ENCODE measurements around the gene USP10. TPM values are rescaled to one million over a fixed set of nuclear protein-coding genes. Genes with fewer than 3 reads are reported as not detected.

Gene USP10
- total RNA-seq, 4 donors from 2014 or later, result 61.1 to 103 (median 74.4) TPM

DNA sequence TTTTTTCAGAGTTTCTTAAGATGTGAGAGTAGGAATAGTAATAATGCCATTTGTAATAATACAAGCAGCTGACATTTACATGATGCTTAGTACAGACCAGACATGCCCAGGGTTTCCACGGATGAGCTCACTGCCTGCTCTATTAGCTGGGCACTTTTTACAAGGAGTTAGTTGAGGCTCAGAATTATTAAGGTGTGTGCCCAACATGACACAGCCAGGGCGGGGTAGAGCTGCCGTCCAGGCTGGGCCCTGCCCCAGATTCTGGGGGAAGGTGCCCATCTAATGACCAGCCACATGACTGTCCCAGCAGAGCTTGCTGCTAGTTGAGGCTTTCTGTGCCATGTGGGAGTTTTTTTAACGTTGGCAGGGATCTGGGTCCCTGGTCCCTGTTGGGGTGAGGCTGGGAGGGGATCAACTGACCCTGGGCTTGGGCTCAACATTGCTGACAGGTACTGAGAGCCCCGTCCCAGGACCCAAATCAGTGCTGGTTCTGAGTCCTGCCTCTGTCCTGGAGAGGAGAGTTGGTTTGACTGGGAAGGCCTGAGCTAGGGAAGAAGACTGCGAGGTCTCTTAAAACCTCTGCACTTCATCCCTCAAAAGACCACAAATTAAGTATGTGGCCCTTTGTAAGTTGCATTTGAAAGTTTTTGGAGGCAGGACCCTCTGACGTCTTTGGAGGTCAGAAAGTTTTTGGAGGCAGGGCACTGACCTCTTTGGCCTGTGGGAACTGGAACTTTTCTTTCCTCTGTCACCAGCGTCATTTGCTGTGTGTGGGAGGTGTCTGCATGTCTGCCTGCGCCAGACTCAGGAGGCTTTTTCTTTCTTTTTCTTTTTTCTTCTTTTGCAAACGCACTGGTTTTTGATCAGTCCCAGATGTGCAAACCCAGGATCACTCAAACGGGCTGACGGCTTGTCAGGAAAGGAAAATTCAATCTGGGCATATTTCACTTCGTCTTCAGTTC is 122.2 kb downstream of the USP10 start:
- Histone ChIP-seq H3K9me3 (no peaks in the 10 kb centered on the region), H3K27me3 (peaks cover 12 to 26% (median 23%) of the 10 kb centered on the region in 3 donors), H3K4me1 (peaks cover 5 to 11% of the 10 kb centered on the region in 2 donors), H3K36me3 (no peaks in the 10 kb centered on the region), H3K27ac (peak overlapping the region; percentile 57 to 80 (median 77)), H3K4me3 (peak overlapping the region; percentile 58 to 71 (median 62))
- in situ Hi-C loops (cut with MboI; ENCODE audit: low sequenced_read_pairs in 4 of 4) (no loop called here), intact Hi-C loops (cut with DNase I; ENCODE audit: low total_unique reads) (no loop called here)
- ATAC-seq (peak; percentile 17 to 37), DNase-seq (peak in 1 of 2 donors; percentile 52)
- no peak for TF ChIP-seq CTCF (IDR thresholded peaks at IDR 0.05 in 4 of 5, conservative IDR thresholded peaks at IDR 0.05 in 1 of 5)
- peak; percentile 22 to 50 for TF ChIP-seq POLR2A (IDR thresholded peaks at IDR 0.05)

- Histone ChIP-seq H3K27ac (peak overlapping the region; percentile 57 to 80 (median 77)), H3K9me3 (no peaks in the 10 kb centered on the region), H3K27me3 (peaks cover 12 to 26% (median 23%) of the 10 kb centered on the region in 3 donors), H3K4me3 (peak overlapping the region in 2 of 4 donors; percentile 58 to 64), H3K36me3 (no peaks in the 10 kb centered on the region), H3K4me1 (peaks cover 5 to 11% of the 10 kb centered on the region in 2 donors)
- intact Hi-C loops (cut with DNase I; ENCODE audit: low total_unique reads), result no loop called here
- DNase-seq (no peak), ATAC-seq (no peak)
- in situ Hi-C loops (cut with MboI; ENCODE audit: low sequenced_read_pairs in 4 of 4), result no loop called here
- TF ChIP-seq CTCF (IDR thresholded peaks at IDR 0.05 in 4 of 5, conservative IDR thresholded peaks at IDR 0.05 in 1 of 5), result no peak
- TF ChIP-seq POLR2A (IDR thresholded peaks at IDR 0.05), result no peak
Observed at GRCh38 chr16:84822990-84823389, 123.2 kb downstream of the USP10 start.

DNA sequence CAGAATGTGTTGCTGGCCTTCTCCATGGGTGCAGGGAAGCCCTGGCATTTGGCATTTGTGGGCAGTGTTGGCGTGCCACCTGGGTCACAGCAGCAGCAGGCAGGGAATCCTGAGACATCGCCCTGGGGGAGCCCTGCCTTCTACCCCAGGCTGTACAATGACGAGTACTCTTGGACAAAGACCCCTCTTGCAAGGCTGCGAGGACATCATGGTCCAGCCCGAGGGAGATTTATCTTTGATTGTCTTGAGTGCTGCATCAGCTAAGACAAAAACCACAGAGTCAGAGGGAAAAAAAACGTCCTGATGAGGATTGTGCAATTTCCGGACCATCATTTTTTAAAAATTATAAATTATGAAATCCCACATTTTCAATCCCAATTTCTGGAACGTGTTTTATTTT is 123.7 kb downstream of the USP10 start:
- ATAC-seq (peak in 1 of 2 donors; percentile 18), DNase-seq (peak in 1 of 2 donors; percentile 63)
- peaks cover 5 to 11% of the 10 kb centered on the region in 2 donors for H3K4me1 ChIP-seq
- intact Hi-C loops (cut with DNase I; ENCODE audit: low total_unique reads), result no loop called here
- H3K27ac ChIP-seq, result peak overlapping the region; percentile 63 to 80 (median 77)
- no peaks in the 10 kb centered on the region for H3K36me3 ChIP-seq
- TF ChIP-seq POLR2A (IDR thresholded peaks at IDR 0.05) (peak in 1 of 2 donors; percentile 36), CTCF (IDR thresholded peaks at IDR 0.05 in 4 of 5, conservative IDR thresholded peaks at IDR 0.05 in 1 of 5) (no peak)
- no peak overlapping the region for H3K4me3 ChIP-seq
- H3K9me3 ChIP-seq, result no peaks in the 10 kb centered on the region
- in situ Hi-C loops (cut with MboI; ENCODE audit: low sequenced_read_pairs in 4 of 4), result no loop called here
- H3K27me3 ChIP-seq, result peaks cover 13 to 26% (median 23%) of the 10 kb centered on the region in 3 donors

DNA sequence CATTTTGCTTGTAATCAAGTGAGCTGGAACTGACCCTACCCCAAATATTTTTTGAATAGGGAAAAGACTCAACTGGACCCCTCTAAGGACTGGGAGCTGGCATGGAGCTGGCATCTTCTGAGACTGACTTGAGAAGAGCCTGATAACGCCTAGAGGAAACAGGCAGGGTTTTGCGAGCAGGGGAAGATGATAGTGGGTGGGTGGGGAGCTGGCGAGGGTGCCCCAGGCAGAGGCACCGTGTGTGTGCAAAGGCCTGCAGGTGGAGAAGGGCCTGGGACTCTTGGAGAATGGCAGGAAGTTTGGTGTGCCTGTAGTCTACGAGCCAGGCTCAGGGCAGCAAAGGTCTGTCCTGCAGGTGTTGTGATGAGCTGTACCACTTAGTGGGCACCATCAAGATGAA is 124.1 kb downstream of the USP10 start:
- DNase-seq (no peak), ATAC-seq (no peak)
- peak overlapping the region; percentile 63 to 78 (median 68) for H3K27ac ChIP-seq
- peaks cover 5 to 11% of the 10 kb centered on the region in 2 donors for H3K4me1 ChIP-seq
- no peaks in the 10 kb centered on the region for H3K36me3 ChIP-seq
- no peak overlapping the region for H3K4me3 ChIP-seq
- peaks cover 15 to 26% (median 23%) of the 10 kb centered on the region in 3 donors for H3K27me3 ChIP-seq
- H3K9me3 ChIP-seq, result no peaks in the 10 kb centered on the region
- intact Hi-C loops (cut with DNase I; ENCODE audit: low total_unique reads), result no loop called here
- TF ChIP-seq CTCF (IDR thresholded peaks at IDR 0.05 in 4 of 5, conservative IDR thresholded peaks at IDR 0.05 in 1 of 5), result no peak
- no peak for TF ChIP-seq POLR2A (IDR thresholded peaks at IDR 0.05)
- in situ Hi-C loops (cut with MboI; ENCODE audit: low sequenced_read_pairs in 4 of 4), result no loop called here
